Measurements from ENCODE around the gene NUDC. TPM values are rescaled to one million over a fixed set of nuclear protein-coding genes. Genes with fewer than 3 reads are reported as not detected.
A peak's percentile ranks its signal among the peaks of the same experiment; 100 is the strongest.

The NUDC gene
- total and polyA plus RNA-seq, 2 of the 13 experiments (the other 11 are each of a cell fraction or from before 2014, with no cell fraction given), result 34.7 to 104 TPM

DNA sequence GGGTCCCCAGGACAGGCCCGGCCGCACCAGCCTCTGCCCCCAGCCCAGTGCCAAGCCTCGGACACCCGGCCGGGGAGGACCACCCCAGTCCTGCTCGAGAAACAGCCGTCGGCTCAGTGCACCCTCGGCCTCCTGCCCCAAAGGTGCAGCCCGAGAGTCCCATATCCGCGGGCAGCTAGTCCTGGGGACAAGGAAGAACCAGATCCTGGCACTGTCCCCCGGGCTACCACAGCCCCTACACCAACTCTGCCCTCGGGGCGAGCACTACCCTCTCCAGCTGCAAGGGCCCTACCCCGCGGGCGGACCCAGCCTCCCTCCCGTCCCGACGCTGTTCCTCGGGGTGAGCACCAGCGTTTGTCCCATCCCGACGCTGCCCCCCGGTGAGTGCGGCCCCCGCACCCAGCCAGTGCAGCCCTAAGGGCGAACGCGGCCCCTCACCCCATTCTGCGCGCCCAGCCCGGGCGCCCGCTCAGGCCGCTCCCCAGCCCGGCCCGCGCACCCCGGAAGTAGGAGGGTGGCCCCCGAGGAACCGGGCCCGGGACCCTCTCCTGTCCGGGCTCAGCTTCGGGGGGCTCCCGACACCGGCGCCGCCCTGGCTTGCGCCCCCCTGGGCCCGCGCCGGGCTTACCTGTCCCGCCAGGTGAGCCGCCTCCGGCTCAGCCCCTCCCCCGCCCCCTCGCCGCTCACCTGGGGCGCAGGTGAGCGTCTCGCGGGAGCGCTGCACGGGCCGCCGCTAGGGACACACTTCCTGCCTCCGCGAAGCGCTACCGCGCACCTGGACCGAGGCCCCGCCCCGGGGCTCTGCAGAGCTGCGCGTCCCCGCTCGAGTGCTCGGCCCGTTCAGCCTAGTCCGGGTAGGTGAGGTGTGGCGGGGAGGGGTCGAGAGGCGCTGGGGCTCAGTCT lies 38.4 kb downstream of the NUDC start, which contains the start of gene KDF1 (continued):
- TF ChIP-seq, protein P1, sequence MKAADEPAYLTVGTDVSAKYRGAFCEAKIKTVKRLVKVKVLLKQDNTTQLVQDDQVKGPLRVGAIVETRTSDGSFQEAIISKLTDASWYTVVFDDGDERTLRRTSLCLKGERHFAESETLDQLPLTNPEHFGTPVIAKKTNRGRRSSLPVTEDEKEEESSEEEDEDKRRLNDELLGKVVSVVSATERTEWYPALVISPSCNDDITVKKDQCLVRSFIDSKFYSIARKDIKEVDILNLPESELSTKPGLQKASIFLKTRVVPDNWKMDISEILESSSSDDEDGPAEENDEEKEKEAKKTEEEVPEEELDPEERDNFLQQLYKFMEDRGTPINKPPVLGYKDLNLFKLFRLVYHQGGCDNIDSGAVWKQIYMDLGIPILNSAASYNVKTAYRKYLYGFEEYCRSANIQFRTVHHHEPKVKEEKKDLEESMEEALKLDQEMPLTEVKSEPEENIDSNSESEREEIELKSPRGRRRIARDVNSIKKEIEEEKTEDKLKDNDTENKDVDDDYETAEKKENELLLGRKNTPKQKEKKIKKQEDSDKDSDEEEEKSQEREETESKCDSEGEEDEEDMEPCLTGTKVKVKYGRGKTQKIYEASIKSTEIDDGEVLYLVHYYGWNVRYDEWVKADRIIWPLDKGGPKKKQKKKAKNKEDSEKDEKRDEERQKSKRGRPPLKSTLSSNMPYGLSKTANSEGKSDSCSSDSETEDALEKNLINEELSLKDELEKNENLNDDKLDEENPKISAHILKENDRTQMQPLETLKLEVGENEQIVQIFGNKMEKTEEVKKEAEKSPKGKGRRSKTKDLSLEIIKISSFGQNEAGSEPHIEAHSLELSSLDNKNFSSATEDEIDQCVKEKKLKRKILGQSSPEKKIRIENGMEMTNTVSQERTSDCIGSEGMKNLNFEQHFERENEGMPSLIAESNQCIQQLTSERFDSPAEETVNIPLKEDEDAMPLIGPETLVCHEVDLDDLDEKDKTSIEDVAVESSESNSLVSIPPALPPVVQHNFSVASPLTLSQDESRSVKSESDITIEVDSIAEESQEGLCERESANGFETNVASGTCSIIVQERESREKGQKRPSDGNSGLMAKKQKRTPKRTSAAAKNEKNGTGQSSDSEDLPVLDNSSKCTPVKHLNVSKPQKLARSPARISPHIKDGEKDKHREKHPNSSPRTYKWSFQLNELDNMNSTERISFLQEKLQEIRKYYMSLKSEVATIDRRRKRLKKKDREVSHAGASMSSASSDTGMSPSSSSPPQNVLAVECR (CRISPR knock-in tag; IDR thresholded peaks at IDR 0.05; ENCODE audit: borderline replicate concordance), result peak; percentile 50; the same call in 1 of the 2 replicates
- TF ChIP-seq, protein P2, sequence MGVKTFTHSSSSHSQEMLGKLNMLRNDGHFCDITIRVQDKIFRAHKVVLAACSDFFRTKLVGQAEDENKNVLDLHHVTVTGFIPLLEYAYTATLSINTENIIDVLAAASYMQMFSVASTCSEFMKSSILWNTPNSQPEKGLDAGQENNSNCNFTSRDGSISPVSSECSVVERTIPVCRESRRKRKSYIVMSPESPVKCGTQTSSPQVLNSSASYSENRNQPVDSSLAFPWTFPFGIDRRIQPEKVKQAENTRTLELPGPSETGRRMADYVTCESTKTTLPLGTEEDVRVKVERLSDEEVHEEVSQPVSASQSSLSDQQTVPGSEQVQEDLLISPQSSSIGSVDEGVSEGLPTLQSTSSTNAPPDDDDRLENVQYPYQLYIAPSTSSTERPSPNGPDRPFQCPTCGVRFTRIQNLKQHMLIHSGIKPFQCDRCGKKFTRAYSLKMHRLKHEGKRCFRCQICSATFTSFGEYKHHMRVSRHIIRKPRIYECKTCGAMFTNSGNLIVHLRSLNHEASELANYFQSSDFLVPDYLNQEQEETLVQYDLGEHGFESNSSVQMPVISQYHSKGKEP (CRISPR knock-in tag; IDR thresholded peaks at IDR 0.05), result no peak
- no peak for TF ChIP-seq GZF1 (CRISPR knock-in tag; IDR thresholded peaks at IDR 0.05)
- no peak for TF ChIP-seq SMAD1 (CRISPR knock-in tag; IDR thresholded peaks at IDR 0.05; ENCODE audit: borderline replicate concordance, low read depth)
- TF ChIP-seq, protein P3, sequence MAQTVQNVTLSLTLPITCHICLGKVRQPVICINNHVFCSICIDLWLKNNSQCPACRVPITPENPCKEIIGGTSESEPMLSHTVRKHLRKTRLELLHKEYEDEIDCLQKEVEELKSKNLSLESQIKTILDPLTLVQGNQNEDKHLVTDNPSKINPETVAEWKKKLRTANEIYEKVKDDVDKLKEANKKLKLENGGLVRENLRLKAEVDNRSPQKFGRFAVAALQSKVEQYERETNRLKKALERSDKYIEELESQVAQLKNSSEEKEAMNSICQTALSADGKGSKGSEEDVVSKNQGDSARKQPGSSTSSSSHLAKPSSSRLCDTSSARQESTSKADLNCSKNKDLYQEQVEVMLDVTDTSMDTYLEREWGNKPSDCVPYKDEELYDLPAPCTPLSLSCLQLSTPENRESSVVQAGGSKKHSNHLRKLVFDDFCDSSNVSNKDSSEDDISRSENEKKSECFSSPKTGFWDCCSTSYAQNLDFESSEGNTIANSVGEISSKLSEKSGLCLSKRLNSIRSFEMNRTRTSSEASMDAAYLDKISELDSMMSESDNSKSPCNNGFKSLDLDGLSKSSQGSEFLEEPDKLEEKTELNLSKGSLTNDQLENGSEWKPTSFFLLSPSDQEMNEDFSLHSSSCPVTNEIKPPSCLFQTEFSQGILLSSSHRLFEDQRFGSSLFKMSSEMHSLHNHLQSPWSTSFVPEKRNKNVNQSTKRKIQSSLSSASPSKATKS (CRISPR knock-in tag; IDR thresholded peaks at IDR 0.05), result no peak
- TF ChIP-seq, protein P4, sequence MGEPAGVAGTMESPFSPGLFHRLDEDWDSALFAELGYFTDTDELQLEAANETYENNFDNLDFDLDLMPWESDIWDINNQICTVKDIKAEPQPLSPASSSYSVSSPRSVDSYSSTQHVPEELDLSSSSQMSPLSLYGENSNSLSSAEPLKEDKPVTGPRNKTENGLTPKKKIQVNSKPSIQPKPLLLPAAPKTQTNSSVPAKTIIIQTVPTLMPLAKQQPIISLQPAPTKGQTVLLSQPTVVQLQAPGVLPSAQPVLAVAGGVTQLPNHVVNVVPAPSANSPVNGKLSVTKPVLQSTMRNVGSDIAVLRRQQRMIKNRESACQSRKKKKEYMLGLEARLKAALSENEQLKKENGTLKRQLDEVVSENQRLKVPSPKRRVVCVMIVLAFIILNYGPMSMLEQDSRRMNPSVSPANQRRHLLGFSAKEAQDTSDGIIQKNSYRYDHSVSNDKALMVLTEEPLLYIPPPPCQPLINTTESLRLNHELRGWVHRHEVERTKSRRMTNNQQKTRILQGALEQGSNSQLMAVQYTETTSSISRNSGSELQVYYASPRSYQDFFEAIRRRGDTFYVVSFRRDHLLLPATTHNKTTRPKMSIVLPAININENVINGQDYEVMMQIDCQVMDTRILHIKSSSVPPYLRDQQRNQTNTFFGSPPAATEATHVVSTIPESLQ (CRISPR knock-in tag; conservative IDR thresholded peaks at IDR 0.05), result no peak
- TF ChIP-seq, protein P5, sequence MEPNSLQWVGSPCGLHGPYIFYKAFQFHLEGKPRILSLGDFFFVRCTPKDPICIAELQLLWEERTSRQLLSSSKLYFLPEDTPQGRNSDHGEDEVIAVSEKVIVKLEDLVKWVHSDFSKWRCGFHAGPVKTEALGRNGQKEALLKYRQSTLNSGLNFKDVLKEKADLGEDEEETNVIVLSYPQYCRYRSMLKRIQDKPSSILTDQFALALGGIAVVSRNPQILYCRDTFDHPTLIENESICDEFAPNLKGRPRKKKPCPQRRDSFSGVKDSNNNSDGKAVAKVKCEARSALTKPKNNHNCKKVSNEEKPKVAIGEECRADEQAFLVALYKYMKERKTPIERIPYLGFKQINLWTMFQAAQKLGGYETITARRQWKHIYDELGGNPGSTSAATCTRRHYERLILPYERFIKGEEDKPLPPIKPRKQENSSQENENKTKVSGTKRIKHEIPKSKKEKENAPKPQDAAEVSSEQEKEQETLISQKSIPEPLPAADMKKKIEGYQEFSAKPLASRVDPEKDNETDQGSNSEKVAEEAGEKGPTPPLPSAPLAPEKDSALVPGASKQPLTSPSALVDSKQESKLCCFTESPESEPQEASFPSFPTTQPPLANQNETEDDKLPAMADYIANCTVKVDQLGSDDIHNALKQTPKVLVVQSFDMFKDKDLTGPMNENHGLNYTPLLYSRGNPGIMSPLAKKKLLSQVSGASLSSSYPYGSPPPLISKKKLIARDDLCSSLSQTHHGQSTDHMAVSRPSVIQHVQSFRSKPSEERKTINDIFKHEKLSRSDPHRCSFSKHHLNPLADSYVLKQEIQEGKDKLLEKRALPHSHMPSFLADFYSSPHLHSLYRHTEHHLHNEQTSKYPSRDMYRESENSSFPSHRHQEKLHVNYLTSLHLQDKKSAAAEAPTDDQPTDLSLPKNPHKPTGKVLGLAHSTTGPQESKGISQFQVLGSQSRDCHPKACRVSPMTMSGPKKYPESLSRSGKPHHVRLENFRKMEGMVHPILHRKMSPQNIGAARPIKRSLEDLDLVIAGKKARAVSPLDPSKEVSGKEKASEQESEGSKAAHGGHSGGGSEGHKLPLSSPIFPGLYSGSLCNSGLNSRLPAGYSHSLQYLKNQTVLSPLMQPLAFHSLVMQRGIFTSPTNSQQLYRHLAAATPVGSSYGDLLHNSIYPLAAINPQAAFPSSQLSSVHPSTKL (CRISPR knock-in tag; IDR thresholded peaks at IDR 0.05), result peak; percentile 46
- no peak for TF ChIP-seq SMC3 (IDR thresholded peaks at IDR 0.05; ENCODE audit: low read length)
- no peak for TF ChIP-seq ZSCAN29 (CRISPR knock-in tag; conservative IDR thresholded peaks at IDR 0.05)
- TF ChIP-seq KLF9 (CRISPR knock-in tag; IDR thresholded peaks at IDR 0.05; ENCODE audit: low read depth), result no peak
- TF ChIP-seq MIXL1 (CRISPR knock-in tag; IDR thresholded peaks at IDR 0.05), result 0 out of 2 replicates have a peak, but pooled peaks have one; percentile 15
- peak; percentile 72; the same call in 1 of the 2 replicates for TF ChIP-seq SAP130 (CRISPR knock-in tag; IDR thresholded peaks at IDR 0.05; ENCODE audit: low read depth)
- TF ChIP-seq ARNT2 (CRISPR knock-in tag; IDR thresholded peaks at IDR 0.05; ENCODE audit: low read depth), result no peak
- peak; percentile 69 for TF ChIP-seq PHF20 (CRISPR knock-in tag; IDR thresholded peaks at IDR 0.05)

All from HepG2 (cell line).